NCI-H82 treated with DMSO at 0.1 percent for 48 hours (cell line): ENCODE measurements around the gene SLC6A19.

Source experiments
- DNase-seq: peaks from one replicate; lab custom pipeline; 2025; ENCODE audit not compliant: unreplicated experiment; lab: John Stamatoyannopoulos, UW

SLC6A19 gene

GRCh38 chr5:1193591-1193985 is 7.8 kb upstream of the SLC6A19 start:
- no peak for DNase-seq

DNA sequence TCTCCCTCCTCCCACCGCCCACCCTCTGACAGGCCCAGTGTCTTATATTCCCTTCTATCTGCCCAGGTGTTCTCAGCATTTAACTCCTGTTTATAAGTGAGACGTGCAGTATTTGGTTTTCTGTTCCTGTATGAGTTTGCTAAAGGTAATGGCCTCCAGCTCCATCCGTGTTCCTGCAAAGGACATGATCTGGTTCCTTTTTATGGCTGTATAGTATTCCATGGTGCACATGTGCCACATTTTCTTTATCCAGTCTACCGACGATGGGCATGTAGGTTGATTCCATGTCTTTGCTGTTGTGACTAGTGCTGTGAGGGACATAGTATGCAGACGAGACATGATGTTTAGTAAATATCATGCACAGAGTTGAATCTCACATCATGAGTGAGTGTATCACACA is 7.0 kb upstream of the SLC6A19 start:
- DNase-seq, result no peak

- no peak for DNase-seq
These were observed 6.0 kb upstream of the SLC6A19 start for GRCh38 chr5:1195439-1195838.

DNA sequence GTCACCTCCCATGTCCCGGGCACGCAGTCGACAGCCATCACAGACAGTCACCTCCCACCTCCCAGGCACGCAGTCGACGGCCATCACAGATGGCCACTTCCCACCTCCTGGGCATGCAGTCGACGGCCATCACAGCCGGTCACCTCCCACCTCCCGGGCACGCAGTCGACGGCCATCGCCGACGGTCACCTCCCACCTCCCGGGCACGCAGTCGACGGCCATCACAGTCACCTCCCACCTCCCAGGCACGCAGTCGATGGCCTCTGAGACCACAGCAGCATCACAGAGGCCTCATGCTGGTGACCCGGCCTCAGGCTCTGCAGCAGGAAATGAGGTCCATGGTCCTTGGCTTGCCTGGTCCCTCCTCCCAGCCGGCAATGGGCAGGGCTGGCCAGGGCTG is 5.5 kb upstream of the SLC6A19 start:
- DNase-seq, result no peak

DNA sequence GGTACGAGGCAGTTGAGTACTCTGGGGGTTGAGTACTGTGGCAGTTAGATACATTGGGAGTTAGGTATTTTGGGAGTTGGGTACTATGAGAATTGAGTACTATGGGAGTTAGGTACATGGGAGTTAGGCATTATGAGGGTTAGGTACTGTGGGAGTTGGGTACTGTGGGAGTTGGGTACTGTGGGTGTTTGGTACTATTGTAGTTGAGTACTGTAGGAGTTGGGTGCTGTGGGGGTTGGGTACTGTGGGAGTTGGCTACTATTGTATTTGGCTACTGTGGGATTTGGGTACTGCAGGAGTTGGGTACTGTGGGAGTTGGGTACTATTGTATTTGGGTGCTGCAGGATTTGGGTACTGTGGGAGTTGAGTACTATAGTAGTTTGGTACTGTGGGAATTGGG is 4.8 kb upstream of the SLC6A19 start:
- DNase-seq, result no peak

DNA sequence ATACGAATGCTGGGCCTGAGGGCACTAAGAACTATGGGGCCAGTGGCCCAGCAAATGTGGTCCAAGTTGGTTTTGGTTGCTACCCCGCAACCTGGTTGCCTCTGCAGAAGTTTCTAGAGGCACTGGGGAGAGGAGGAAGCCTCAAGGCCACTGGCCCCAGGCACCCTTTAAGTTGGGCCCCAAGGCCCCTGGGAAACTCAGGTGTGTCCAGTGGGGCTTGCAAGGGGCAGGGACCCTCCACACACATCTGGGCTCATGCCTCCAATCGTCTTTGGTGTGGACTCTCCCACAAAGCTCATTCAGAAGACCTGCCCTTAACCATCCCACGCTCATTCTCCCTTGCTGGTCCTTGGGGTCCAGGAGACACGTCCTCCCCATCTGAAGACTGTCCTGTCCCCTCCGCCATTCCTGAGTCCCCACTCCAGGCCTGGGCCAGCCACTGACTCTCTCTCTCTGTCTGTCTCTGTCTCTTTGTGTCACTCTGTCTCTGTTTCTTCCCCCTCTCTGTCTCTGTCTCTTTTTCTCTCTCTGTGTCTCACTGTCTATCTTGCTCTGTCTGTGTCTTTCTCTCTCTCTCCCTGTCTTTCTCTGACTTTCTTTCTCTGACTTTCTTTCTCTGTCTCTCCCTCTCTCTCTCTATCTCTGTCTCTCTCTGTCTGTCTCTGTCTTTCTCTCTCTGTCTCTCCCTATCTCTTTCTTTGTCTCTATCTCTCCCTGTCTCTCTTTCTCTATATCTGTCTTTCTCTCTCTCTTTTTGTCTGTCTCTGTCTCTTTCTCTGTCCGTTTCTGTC is 3.3 kb upstream of the SLC6A19 start:
- DNase-seq, result no peak

DNA sequence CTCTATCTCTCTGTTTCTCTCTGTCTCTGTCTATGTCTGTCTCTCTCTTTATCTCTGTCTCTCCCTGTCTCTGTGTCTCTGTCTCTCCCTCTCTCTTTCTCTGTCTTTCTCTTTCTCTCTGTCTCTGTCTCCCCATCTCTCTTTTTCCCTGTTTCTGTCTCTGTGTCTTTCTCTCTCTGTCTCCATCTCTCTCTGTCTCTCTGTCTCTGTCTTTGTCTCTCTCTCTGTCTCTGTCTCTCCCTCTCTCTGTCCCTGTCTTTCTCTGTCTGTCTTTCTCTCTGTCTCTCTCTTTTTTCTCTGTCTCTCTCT is 2.1 kb upstream of the SLC6A19 start:
- DNase-seq, result no peak

- no peak for DNase-seq
These were observed 1.5 kb upstream of the SLC6A19 start for GRCh38 chr5:1199649-1200494.

DNA sequence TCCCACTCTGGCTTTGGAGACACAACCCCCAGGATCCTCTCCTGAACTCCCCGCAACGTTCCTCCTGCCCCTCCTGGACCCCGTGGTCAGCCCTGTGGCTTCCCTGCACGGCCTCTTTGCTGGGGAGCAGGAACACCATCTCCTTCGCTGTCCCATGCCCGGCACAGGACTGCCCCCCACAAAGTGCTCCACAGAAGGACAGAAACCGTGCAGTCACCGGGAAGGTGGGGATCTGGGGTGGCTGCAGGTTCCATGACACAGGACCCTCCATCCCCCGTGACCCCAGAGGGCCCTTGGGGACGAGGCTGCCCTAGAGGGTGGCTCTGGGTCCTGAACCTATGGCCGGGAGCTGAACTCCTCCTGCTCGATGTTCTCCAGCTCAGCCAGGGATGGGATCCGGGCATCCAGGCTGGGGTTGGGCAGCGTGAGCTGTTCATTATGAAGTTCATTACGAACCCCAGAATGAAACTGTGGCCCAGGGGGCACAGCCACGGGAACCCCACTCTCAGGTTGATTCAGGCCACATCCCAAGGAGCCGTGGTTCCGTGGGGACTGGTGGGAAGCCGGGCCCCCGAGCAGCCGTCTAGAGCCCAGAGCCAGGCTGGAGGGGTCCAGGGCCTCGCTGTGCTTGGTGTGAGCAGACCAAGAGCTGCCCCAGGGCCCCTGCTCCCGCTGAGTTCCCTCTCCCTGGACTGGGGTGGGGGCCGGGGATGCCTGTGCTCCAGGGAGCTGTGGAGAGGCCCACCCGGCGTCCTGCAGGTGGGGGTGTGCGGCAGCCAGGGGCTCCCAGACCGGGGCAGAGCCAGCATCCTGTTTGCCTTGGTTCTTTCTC is 684 bp upstream of the SLC6A19 start:
- no peak for DNase-seq

DNA sequence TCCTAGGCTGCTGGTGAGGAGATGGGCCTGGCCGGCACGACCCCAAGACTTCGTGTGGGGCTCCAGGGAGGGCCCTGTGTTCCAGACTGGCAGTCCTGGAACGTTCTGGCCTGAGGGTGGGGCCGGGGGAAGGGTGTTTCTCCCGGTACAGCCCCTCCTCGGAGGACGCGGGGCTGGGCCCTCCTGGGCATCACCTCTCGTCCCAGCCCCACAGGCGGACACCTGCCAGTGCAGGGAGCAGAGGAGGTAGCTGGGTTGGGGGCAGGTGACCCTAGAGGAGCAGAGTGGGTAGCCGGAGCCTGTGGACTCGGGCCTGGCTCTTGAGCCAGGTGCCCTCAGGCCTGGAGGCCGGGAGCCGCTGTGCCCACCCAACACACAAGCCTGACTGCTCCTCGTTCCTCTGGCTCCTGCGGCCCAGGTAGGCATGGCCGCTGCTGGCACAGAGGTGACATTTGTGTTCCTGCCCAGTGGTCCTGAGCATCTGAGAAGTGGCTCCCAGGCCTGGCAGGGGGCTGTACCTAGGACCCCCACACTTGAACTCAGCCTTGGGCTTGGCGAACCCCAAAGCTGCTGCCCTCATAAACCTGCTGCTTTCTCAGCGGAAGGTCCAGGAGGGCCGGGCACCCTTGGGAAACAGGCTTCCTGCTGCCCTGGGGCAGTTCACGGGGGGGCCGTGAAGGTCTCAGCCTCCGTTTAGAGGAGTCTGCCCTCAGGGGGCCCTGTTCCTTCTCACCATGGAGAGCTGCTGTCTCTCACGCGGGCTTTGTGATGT is 817 bp downstream of the SLC6A19 start:
- DNase-seq, result no peak

DNA sequence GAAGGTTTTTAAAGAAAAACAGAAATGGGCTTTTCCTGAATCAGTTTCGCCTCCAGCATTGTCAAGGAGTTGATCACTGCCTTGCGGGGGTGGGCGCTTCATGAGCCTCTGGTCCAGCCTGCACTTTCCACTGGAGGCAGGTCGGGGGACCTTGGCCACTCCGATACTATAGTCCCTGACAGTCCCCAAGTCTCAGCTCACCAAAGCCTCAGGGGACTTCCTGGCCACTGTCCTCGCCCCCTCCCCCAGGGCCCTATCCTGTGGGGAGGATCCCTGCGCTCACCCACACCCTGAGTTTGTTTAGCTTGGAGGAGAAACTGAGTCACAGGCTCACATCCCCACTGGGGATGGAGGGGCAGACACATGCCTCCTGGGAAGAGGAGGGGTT is 1.4 kb downstream of the SLC6A19 start:
- DNase-seq, result no peak

- no peak for DNase-seq
These were observed 2.0 kb downstream of the SLC6A19 start for GRCh38 chr5:1203311-1203967.

DNA sequence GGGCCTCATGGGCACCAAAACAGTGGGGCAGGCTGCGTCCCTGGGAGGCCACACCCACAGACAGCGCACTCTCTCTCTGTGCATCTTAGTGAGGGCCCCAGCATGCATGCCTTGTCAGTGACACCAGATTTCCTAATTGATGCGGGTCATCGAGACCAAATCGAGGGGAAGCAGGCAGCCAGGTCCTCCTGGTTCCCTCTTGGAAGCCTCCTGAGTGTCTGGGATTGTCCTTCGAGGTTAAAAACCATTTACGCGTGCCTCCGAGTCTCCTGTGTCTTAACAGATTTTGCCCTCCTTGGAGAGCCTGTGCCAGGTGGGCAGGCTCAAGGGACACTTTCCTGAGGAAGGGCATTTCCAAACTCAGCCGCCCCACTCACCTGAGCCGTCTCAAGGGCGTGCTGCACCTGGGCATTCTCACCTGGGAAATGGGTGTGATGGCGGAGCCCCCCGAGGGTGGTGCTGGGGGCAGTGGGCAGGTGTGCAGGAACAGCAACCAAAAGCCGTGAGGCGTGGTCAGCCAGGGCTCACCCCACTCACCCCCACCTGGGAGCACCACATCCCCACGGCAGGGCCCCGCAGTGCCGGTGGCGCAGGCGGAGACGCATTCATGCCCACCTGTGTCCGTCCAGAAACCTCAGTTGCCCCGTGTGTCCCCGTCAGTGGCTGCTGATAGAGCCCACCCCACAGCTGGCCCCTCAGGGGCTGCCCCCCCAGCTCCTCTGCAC is 2.7 kb downstream of the SLC6A19 start:
- no peak for DNase-seq

DNA sequence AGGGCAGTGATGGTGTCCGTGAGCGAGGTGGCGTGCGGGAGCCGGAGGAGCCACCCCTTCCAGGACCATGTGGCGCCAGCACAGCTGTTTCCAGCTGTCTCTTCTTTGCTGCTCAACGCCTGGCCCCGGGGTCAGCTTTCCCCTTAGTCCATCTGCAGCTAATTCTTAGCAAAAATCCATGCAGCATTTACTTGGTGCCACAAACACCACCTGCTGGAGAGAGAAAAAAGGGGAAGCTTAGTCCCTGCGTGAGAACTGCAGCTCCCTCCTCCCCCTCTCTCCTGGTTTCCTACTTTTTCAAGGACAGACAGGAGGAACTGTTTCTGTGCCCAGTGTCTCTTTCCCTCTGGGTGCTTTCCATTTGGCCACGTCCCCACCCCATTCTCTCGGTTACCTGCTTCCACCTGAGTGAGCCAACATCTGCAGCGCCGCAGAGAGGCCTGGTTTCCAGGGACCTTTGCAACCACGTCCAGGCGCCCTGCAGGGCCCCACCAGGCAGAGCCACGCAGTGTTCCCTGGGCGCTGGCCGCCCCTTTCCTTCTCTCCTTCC is 3.4 kb downstream of the SLC6A19 start:
- DNase-seq, result no peak

DNA sequence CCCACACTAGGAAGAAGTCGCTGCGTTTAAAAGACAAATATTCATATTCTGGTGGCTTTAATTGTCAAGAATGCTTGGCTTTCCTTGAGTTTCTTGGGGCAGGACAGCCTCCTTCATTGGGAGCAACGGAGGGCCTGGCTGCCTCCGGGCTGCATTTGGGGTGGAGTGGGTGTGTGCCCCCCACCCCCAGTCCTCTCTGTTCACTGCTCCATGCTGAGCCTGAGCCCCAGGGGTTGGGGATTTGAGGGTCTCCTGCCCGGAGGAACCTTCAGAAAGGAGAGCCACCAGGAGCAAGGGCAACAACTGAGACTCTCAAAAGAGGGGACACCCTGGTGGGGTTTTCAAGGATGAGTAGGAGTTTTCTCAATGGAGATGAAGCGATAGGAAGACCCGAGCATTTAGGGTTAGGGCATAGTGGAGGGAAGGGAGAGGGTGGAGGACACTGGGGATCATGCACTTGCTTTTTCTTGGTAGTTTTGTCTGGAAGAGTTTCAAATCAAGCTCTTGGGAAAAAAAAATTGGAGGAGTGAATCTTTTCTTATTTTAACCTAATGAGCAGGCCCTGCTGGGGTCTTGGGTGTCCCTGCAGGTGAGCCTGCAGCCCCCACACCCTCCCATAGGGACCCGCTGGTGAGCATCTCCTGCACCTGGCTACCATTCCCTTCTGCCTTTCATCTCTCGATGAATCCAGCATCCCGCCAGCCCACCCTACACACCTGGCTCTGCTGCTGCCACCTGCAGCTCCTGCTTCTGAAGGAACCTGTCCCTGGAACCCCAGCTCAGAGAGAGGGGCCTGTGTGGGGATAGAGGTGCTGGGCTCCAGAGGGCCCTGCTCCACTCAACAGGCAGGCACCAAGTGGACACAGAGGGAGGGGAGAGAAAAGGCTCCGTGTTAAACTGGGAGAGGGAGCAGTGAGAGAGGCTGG is 4.1 kb downstream of the SLC6A19 start:
- DNase-seq, result no peak

DNA sequence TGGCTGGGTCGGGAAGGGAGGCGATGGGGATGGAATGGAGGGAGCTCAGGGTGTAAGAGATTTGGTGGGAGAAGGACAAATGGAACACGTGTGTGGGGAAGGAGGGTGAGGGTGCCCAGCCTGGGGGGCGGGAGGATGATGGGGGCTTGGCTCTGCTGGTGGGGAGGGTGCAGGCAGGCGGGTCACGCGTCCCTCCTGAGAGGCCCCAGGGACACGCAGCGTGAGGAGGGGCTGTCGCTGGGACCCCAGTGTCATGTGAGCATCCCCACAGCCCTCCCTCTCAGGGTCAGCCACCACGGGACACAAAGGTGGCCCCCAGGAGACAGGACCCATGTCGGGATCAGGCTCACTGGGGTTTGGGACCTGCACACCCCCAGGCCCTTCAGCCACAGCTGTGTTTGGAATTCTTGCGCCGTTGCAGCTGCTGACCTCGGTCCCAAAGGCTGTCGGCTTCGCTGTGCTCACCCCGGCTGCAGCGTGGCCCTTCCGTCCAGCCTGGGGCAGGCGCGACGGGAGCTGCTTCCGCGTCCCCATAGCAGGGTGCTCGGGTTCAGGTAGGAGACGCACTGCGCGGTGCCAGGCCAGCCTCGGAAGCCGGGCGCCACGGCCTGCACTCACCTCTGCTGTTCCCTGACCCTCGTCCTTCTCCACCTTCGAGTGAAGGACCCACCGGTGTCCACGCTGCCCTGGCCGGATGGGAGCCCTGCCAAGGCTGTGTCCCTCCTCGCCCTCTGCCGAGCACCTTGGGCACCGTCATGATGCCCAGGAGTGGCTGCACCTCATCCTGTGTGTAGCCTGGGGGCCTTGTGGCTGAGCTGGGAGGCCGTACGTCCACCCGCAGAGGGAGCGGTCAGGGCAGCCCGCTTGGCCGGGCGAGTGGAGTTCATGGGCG is 5.4 kb downstream of the SLC6A19 start:
- no peak for DNase-seq

GRCh38 chr5:1207555-1207954 is 6.2 kb downstream of the SLC6A19 start:
- no peak for DNase-seq
